ENCODE results near the gene RPS24.
A peak's percentile ranks its signal among the peaks of the same experiment; 100 is the strongest.

RPS24 gene

DNA sequence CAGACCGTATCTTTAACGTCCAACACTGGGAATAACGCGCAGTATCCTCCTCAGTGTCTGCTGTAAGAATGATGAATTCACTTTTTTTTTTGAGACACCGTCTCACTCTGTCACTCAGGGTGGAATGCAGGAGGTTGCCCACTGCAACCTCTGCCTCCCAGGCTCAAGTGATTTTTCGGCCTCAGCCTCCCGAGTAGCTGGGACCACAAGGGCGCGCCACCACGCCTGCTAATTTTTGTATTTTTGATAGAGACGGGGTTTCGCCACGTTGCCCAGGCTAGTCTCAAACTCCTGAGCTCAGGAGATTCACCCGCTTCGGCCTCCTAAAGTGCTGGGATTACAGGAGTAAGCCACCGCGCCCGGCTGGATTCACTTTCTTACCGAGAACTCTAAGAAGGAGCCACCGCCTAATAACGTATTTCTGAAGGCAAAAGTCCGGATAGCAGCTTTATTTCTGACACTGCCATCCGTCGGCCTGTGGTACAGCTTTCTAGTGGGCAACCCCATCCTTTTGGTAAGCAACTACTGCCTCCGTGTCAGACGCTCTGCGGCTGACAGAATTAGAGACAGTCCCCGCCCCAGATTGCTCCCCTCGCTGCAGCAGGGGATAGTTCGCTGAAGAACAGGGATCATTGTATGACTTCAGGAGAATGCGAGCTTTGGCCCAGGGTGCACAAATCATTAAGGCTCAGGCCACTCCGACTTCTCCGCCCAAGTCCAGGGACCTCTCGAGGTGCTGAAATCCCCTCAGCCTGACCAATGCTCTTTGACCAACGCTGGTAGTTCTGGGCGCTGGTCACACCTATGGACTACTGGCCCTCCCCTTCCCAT, 5.0 kb upstream of the RPS24 start:
- no peak for DNase-seq

DNA sequence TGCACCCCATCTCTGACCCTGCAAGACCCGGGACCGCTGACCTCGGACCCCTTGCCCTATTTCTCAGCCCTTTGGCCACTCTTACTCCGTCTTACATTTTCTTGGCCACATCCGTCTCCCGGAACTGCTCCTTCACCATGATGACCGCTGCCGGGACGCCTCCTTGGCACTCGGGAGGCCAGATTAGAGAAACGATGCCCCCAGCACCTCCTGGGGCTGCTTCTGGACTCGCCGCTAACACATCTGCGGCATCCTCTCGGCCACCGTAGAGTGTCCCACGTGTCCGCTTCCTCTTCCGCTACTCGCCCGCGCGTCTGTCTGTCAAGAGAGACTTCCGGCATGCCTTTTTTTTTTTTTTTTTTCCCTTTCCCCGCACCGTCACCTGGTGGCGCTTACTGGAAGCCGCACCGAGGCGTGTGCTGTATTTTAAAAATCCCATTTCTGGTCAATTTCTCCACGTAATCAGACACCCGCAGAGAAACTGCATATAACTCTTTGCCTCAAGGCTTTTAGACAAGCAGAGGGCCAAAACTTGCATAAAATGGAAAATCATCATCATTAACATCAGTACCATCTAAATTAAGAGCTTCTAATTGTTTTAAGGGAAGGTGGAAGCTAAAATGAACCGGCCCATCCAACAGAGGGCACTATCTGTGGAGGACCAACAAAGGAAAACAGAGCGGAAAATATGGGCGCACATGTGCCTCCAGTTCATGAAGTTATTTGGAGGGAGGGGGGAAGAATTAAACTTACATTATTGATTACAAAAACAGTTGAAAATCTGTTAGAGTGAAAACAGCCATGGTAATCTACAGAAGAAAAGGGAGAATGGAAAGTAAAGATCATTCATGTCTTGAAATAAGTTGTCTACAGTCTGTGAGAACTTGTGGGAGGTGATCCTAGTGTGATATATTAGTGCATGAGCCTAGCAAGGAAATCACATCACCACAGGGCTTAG, 4.1 kb upstream of the RPS24 start, which contains the start of gene POLR3A:
TSS of gene POLR3A (minus strand) at position 247 of the 958 bp plus-strand sequence. CDS start at position 139, 108 bp downstream.
- DNase-seq = peak; percentile 97

- no peak for DNase-seq
These were observed 351 bp upstream of the RPS24 start for GRCh38 chr10:78033387-78033636.

GRCh38 chr10:78035025-78035424, 1.4 kb downstream of the RPS24 start:
- DNase-seq = no peak

GRCh38 chr10:78035437-78035836, 1.8 kb downstream of the RPS24 start:
- no peak for DNase-seq

DNA sequence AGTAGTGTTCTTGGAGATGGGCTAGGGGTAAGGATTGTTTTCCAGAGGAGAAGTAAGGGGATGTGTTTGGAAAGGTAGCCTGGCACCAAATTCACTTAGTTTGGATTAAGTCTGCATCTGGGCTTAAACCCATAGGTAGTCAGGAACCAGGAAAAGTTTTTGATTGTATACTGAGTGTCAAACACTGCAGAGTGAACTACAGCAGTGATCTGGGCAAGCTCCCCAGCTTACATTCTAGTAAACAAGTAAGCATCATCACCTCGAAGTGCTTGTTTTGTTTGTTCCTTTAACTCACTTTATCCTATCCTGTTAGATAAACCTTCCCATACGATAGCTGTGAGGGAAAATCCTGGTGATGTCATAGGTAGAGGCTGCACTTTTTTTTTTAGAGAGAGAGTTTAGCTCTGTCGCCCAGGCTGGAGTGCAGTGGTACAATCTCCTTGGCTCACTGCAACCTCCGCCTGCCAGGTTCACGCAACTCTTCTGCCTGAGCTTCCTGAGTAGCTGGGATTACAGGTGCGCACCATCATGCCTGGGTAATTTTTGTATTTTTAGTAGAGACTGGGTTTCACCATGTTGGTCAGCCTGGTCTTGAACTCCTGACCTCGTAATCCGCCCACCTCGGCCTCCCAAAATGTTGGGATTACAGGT, 2.4 kb downstream of the RPS24 start:
- DNase-seq = no peak

- DNase-seq = no peak
These were observed 4.4 kb downstream of the RPS24 start for GRCh38 chr10:78038105-78038504.

DNA sequence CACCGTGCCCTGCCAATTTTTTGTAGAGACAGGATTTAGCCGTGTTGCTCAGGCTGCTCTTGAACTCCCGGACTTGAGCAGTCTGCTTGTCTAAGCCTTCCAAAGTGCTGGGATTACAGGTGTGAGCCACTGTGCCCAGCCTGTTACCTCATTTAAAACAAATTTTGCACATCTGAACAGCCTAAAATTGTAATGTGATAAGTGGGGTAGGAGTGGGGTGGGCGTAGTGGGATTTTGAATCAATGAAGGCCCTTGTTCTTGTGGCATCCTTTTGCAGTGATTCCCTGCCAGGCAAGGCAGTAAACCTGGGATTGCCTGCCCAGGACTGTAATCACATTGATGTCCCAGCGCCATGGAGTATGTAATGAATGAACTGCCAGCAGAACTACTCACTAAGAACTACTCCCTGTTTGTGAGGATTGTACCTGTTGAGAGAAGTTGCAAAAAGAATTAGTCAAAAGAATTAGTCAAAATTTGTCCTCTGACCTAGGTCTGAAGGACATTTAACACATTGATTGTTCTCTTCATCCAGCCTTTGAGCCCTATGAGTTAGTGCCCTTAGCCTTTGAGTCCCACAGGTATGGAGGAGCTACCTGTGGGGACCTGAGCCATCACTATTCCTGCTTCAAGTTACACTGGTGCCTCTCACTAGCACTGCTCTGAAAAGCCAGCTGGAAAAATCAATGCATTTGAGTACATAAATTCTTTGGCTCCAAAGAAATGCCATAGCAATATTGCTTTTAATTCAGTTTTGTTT, 5.3 kb downstream of the RPS24 start:
- no peak for DNase-seq

DNA sequence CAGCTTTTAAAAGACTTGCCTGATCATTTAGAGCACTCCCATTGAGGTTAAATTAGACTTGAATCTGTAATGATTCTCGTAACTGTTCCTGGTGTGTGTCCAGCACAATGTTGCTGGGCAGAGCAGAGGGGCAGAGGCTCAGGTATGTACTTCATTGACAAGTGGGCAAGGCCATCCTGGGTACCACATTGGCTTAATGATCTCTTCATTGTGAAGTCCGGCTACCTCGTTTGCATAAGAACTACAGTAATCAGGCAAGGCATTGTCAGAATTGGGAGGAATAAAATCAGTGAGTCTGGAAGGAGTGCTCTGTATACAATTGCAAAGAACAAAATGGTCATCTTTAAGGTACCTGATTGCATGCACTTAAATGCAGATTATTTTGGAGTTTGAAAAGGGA, 6.1 kb downstream of the RPS24 start:
- no peak for DNase-seq

DNA sequence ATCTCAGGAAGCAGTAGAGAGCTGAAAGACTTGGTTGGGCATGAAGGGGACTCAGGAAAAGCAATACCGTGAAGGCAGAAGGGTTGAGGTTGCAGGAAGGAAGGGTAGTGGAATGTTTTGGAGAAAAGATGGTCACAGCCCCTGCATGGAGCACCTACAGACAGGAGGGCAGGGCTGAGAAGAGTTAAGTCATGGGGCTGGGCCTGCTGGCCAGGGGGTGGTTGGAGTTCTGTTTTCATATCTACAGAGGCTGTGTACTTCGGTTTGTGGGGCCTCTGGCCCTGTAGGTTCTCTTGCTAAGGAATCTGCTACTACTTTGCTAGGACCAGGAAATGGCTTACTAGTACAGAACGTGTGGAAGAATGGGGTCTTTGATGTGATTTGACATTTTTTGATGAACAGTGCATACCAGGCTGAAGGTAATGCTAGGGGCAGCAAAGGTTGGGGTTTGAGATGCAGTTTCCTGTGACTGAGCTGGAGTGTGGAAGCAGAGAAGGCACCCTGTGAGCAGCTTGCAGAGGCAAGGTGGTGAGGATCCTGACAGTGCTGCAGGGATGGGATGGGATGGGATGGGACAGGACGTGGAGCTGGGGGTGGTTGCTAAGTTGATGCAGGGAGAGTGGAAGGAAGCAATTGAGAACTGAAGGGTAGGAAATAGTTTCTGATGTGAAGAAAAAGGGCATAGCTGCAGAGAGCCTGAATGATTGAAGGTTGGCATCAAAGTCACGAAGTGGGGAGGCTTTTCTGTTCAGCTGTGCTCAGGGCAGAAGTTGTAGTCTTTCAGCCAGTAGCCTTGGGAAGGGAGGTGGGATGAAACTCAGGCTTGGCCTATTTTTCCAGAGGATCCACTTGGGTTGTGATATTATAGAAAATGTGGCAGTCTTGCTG, 7.8 kb downstream of the RPS24 start:
- no peak for DNase-seq

- no peak for DNase-seq
These were observed 8.5 kb downstream of the RPS24 start for GRCh38 chr10:78042058-78042751.

DNA sequence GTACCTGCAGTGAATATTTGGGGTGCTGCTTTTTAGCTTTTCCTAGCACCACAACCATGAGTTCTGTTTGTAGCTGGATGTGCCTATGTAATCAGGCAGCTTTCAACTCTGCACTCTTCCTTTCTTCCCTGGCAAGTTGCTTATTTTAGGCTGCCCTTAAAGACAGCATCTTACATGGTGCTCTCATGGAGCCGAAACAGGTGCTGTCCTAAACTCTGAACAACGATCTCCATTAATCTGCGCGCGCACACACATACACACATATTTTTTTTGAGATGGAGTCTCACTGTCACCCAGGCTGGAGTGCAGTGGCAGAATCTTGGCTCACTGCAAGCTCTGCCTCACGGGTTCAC, 9.1 kb downstream of the RPS24 start:
- no peak for DNase-seq

GRCh38 chr10:78044179-78044578, 10.5 kb downstream of the RPS24 start:
- DNase-seq = no peak

DNA sequence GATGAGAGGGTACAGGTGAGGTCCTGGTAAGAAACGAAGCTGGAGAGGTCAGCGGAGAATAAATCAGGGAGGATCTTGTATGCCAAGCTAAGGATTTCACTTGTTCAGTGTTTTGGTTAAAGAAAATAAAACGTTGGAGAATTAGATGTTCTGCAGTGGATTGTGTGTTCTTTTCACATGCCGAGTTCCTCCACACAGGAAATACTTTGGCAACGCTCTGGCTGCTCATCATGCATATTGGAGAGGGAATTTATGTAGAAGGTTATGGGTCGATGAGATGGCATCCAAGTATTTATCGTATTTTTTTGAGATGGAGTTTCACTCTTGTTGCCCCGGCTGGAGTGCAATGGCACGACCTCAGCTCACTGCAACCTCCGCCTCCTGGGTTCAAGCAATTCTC, 11.0 kb downstream of the RPS24 start:
- no peak for DNase-seq

GRCh38 chr10:78045237-78045636, 11.6 kb downstream of the RPS24 start:
- no peak for DNase-seq

DNA sequence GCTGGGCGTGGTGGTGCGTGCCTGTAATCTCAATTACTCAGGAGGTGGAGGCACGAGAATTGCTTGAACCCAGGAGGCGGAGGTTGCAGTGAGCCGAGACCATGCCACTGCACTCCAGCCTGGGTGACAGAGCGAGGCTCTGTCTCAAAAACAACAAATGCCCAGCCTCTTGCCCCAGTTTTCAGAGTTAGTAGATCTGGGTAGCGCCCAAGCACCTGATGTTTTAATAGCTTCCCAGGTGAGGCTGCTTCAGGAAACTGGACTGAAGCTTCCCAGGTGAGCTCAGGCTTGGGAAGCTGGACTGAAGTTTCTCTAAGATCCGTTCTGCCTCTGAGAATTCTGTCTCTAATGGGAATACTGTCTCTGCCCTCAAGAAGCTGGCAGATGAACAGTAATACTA, 12.2 kb downstream of the RPS24 start:
- no peak for DNase-seq

- no peak for DNase-seq
These were observed 13.1 kb downstream of the RPS24 start for GRCh38 chr10:78046711-78047269.

DNA sequence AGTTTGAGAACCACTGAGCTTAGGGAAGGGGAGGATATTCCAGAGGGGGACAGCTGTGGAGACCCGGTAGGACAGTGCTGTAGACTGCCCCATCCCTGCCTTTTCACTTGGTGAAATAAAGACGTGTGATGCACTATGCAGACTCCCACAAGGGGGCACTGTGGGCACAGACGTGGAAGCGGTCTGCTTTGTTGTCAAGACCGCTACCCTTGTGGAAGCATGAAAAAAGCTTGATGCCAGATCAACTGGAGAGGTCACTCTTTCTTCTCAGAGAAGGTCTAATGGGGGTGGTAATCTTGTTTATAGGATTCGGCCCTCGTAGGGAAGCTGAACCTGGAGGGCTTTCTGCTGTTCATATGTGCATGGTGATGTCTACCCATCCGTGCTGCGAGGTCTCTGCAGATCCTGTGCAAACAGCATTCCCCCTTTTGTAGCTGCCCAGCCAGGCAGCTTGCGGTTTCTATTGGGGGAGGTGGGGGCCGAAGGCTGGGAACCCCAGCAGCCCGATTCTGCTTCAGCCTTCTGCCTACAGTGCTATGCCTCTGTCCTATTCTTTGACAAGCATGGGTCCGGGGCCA, 13.7 kb downstream of the RPS24 start:
- DNase-seq = peak; percentile 89

- no peak for DNase-seq
These were observed 16.2 kb downstream of the RPS24 start for GRCh38 chr10:78049851-78050250.

GRCh38 chr10:78053211-78053868, 19.7 kb downstream of the RPS24 start:
- no peak for DNase-seq
